GM19351 (cell line): Measurements from ENCODE around the gene HOXD12.

Experiments used
- ATAC-seq: cut with Tn5 transposase; IDR thresholded peaks from one replicate; pipeline ENCODE4 v1.9.1; 2021; ENCODE audit warnings: mild to moderate bottlenecking, moderate library complexity; ENCODE audit not compliant: unreplicated experiment

HOXD12 gene

GRCh38 chr2:176130957-176131847 lies 31.6 kb downstream of the HOXD12 start:
- ATAC-seq, result no peak

DNA sequence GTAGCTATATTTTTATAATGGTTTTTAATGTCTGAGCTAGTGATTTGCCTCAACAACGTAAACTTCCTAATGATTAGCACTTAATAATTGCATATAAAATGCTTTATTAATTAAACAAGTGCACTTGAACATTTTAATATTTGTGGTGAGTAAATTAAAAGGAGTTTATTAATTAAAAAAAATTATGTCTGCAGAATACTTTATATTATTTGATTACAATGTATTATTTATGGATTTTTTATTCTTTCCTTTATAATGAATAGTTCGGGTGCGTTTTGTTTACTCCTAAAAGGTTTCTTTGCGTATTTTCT lies 32.2 kb downstream of the HOXD12 start:
- no peak for ATAC-seq

- no peak for ATAC-seq
Measured at GRCh38 chr2:176132205-176133171, 32.9 kb downstream of the HOXD12 start.

DNA sequence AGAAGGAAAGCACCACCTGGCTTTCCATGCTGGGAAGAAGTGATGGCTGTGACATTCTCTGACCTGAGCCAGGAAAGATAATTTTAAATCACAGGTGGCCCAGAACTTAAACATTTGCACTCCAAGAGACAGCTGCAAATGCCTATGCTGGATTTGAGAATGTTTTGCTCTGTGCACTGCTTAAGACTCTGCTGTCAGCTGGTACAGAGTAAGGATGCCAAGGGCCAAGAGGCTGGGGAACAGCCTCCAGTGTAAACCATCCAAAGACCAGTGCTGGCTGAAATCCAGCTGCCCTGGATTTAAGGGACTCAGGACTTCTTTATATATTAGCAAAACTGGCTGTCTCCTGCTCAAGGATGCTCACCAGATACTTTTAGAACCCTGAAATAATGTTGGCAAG lies 33.8 kb downstream of the HOXD12 start:
- ATAC-seq, result no peak

- ATAC-seq, result no peak
Measured at GRCh38 chr2:176134035-176134434, 34.4 kb downstream of the HOXD12 start.

DNA sequence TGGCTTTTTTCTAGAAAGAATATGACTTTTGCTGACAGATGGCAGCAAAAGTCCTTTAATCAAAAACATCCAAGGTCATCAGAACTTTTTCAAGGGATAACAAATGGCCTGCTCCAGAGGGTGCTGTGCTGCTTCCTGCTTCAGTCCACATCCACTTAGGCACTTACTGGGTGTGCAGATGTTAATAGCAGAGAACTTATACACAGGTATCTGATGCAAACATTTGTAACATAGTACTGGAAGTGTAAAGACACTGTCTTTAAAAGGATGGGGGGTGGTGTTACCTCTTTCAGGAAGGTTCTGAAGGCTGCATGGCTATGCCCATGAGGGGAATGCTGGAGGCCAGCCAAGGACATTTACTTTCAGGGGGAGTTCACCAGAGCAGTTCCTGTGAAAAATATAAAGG lies 35.4 kb downstream of the HOXD12 start:
- no peak for ATAC-seq

DNA sequence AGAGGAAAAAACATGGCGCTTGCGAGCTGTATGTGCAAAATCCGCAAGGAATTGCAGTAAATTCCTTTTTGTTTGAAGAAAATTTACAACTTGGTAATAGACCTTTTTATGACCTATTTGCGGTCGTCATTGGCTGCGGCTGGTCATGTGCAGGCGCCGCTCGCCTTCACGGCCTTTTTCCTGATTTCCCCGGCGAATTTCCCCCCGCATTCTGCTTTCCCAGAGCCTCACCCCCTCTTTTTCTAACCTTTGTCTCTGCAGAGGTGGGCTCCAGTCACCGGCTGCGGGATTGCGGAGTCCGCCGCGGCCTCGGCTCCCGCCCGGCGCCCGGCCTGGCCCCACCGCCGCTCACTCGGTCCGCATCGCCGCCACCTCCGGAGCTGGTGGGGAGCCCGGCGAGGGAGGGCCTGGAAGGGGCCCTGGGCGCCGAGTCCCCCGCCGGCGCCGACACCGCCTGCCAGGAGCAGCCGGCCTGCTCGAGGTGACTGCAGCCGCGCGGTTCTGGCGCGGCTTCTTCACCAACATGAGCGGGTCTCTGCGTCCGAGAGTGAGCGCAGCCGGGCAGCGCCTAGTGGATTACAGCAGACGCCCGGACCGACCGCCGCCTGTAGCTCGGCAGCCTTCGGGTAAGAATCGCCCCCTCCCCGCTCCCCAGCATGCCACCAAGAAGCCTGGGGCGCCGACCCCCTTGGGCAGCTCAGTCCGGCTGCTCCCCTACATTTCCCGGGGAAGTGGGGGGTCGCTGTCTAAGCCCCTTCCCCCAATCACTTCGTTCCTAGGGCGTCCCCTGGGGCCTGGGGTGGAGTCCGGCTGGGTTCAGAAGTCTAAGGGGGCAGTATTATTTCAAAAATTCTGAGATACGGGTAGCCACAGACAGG lies 37.0 kb downstream of the HOXD12 start:
- ATAC-seq, result no peak

- ATAC-seq, result no peak
Measured at GRCh38 chr2:176137252-176137580, 37.6 kb downstream of the HOXD12 start.

- ATAC-seq, result no peak
Measured at GRCh38 chr2:176137906-176138305, 38.3 kb downstream of the HOXD12 start.

DNA sequence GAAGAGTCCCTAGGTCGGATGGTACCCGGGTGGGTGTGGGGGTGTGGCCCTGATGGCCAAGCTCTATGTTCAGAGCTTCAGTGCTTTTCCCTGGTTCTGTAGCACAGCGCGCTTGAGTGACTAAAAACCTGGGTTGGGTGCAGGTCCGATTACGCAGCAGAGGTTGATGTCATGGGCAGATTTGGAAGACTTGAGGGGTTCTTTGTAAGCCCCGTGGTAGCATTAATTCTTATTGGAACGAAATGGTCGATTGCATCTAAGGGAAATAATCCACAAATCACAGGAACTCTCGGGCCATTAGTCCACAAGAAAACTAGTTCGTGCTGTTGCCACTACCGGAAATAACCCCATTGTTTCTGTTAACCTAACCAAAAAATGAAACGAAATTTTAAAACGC lies 38.9 kb downstream of the HOXD12 start:
- no peak for ATAC-seq

- no peak for ATAC-seq
Measured at GRCh38 chr2:176138923-176139660, 39.5 kb downstream of the HOXD12 start.

GRCh38 chr2:176139661-176140512 lies 40.3 kb downstream of the HOXD12 start:
- ATAC-seq, result peak; percentile 4

- ATAC-seq, result peak; percentile 93
Measured at GRCh38 chr2:176140513-176141317, 41.1 kb downstream of the HOXD12 start.

DNA sequence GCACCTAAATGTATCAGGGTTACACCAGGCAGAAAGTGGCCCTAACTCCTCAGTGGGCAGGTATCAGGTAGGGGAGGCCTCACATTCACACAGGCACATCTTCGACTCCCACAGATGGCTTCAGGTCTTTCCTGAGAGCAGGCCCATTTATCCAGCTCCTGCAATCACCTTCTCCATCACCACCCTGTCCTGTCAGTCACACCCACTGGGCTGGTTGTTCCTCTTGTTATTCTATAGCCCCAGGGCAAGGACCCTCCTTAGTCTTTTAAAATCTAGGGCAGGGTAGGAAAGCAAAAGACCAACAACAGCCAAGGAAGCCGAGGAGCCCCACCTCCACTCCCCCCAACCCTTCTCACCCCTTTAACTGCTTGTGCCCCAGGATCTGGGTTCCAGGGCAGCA lies 42.7 kb downstream of the HOXD12 start:
- no peak for ATAC-seq

- ATAC-seq, result no peak
Measured at GRCh38 chr2:176145085-176145969, 45.7 kb downstream of the HOXD12 start.

- ATAC-seq, result no peak
Measured at GRCh38 chr2:176146101-176146500, 46.5 kb downstream of the HOXD12 start.

DNA sequence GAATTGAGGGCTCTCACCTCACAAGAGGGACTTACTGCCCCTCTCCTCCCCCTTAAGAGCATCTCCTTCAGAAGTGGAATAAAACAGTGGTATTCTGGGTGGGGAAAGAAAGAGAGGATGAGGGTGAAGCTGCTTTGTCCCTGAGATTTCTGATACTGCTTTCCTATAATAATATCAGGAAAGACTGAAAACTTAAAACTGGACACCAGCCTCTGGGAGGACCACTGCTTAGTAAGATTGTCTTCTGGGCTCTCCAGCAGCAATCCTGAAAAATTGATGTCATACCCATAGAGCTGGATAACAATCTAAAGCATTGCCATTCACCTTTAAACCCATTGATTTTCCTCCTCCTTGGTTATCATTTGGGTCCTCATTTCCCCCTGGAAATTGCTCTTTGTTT lies 47.0 kb downstream of the HOXD12 start:
- ATAC-seq, result no peak
